Caco-2 (cell line): ENCODE results near the gene DNMT3L. TPM values are rescaled to one million over a fixed set of nuclear protein-coding genes. Genes with fewer than 3 reads are reported as not detected.

Source experiments
- BruUV-seq: library from RNA; stranded (reverse); fragments of 400-500 nt; replicated peaks from 2 replicates; lab custom pipeline; 2021; lab: Mats Ljungman, UMichigan
- CTCF ChIA-PET: fragments of 300-600 bp; sonication (Branson Sonifier 250); formaldehyde crosslinking; loops from one replicate; lab custom pipeline; 2022; ENCODE audit warnings: antibody characterized with exemption; lab: Charles Lee
- POLR2A ChIA-PET: fragments of 300-600 bp; sonication (Branson Sonifier 250); formaldehyde crosslinking; loops from one replicate; lab custom pipeline; 2022; ENCODE audit warnings: antibody characterized with exemption; lab: Charles Lee
- DNase-seq, 2 experiments: peaks; one replicate each; pipeline versions ENCODE4 v3.0.0 to v3.0.0-alpha.2; 2020 to 2022
- H3K27me3 ChIP-seq: replicated peaks from 2 replicates; pipeline ENCODE4 v1.6.0; 2011; ENCODE audit warnings: low read length; ENCODE audit not compliant: control insufficient read depth, insufficient read depth
- H3K36me3 ChIP-seq: 2 replicates; pipeline ENCODE4 v1.5.1; 2011; ENCODE audit warnings: low read length; ENCODE audit not compliant: control insufficient read depth, insufficient read depth
- H3K4me1 ChIP-seq: fragments of 250-450 bp; sonication (Bioruptor Pico); 2 replicates; pipeline ENCODE4 v1.5.1; 2020; ENCODE audit warnings: mild to moderate bottlenecking
- H3K4me3 ChIP-seq: 2 replicates; pipeline ENCODE4 v1.5.1; 2011; ENCODE audit warnings: low read depth, mild to moderate bottlenecking, control low read depth, low read length
- H3K9me3 ChIP-seq: fragments of 250-450 bp; sonication (Bioruptor Pico); 2 replicates; pipeline ENCODE4 v1.5.1; 2020; ENCODE audit warnings: mild to moderate bottlenecking, moderate library complexity
- H3K27ac Mint-ChIP-seq: one replicate; pipeline ENCODE4 v1.8.0; 2022; ENCODE audit warnings: mixed read lengths; ENCODE audit not compliant: unreplicated experiment
- H3K27me3 Mint-ChIP-seq: one replicate; pipeline ENCODE4 v1.8.0; 2022; ENCODE audit warnings: mixed read lengths; ENCODE audit not compliant: insufficient read depth, unreplicated experiment
- H3K36me3 Mint-ChIP-seq: one replicate; pipeline ENCODE4 v1.8.0; 2022; ENCODE audit warnings: mild to moderate bottlenecking, mixed read lengths; ENCODE audit not compliant: insufficient read depth, unreplicated experiment
- H3K4me1 Mint-ChIP-seq: one replicate; pipeline ENCODE4 v1.8.0; 2022; ENCODE audit warnings: low read depth, mixed read lengths; ENCODE audit not compliant: unreplicated experiment
- H3K4me3 Mint-ChIP-seq: one replicate; pipeline ENCODE4 v1.8.0; 2022; ENCODE audit warnings: mild to moderate bottlenecking, moderate library complexity, mixed read lengths; ENCODE audit not compliant: unreplicated experiment
- H3K9me3 Mint-ChIP-seq: one replicate; pipeline ENCODE4 v1.8.0; 2022; ENCODE audit warnings: mixed read lengths; ENCODE audit not compliant: unreplicated experiment
- CTCF ChIP-seq, 2 experiments: fragments of 200-600 bp in 1 of 2; IDR thresholded peaks; 1 replicate in 1 of 2; 2 replicates in 1 of 2; pipeline versions ENCODE4 v1.5.1 to v1.8.0; 2011 to 2022; ENCODE audit warnings: antibody characterized with exemption in 1 of 2, control low read depth in 1 of 2, inconsistent platforms in 1 of 2, low read depth in 1 of 2, low read length in 1 of 2, mild to moderate bottlenecking in 1 of 2, moderate library complexity in 1 of 2; ENCODE audit not compliant: insufficient read depth in 1 of 2, severe bottlenecking in 1 of 2, unreplicated experiment in 1 of 2
- intact Hi-C: fragments of 100-400 bp; cut with micrococcal nuclease; formaldehyde crosslinking; loops from one replicate; pipeline ENCODE4 v1.10.0; 2022; ENCODE audit not compliant: unreplicated experiment
- total RNA-seq: library from RNA; stranded (reverse); gene quantifications from 2 replicates; pipeline ENCODE4 v1.2.3, GENCODE V29; 2022

Gene DNMT3L
- total RNA-seq, 1 experiment from 2014 or later: 0.95 TPM

- DNase-seq: no peak
- BruUV-seq: no TSS peak
- Mint-ChIP-seq H3K9me3 (no peaks in the 10 kb centered on the region), H3K4me1 (no peaks in the 10 kb centered on the region), H3K36me3 (no peaks in the 10 kb centered on the region), H3K27ac (no peak overlapping the region), H3K27me3 (no peaks in the 10 kb centered on the region), H3K4me3 (no peak overlapping the region)
- POLR2A ChIA-PET: no interaction called here
- intact Hi-C loops: no loop called here
- H3K4me1 ChIP-seq: no peaks in the 10 kb centered on the region
- no peak overlapping the region for H3K4me3 ChIP-seq
- no peaks in the 10 kb centered on the region for H3K27me3 ChIP-seq
- CTCF ChIA-PET: no interaction called here
- TF ChIP-seq CTCF (IDR thresholded peaks at IDR 0.05; ENCODE audit: insufficient read depth in 1 of 2, low read depth in 1 of 2, low read length in 1 of 2, severe bottlenecking in 1 of 2, unreplicated experiment in 1 of 2): no peak
- no peaks in the 10 kb centered on the region; the same call in 1 of the 2 replicates for H3K9me3 ChIP-seq
- H3K36me3 ChIP-seq: no peaks in the 10 kb centered on the region
These were observed 10.0 kb upstream of the DNMT3L start for GRCh38 chr21:44271558-44272283.

GRCh38 chr21:44269090-44269489, 7.4 kb upstream of the DNMT3L start:
- no peaks in the 10 kb centered on the region for H3K9me3 Mint-ChIP-seq
- intact Hi-C loops: no loop called here
- Histone ChIP-seq H3K27me3 (no peaks in the 10 kb centered on the region), H3K9me3 (no peaks in the 10 kb centered on the region), H3K4me3 (no peak overlapping the region), H3K36me3 (no peaks in the 10 kb centered on the region), H3K4me1 (no peaks in the 10 kb centered on the region)
- POLR2A ChIA-PET: no interaction called here
- H3K27me3 Mint-ChIP-seq: no peaks in the 10 kb centered on the region
- H3K27ac Mint-ChIP-seq: no peak overlapping the region
- no peak overlapping the region for H3K4me3 Mint-ChIP-seq
- no peaks in the 10 kb centered on the region for H3K36me3 Mint-ChIP-seq
- no peak for DNase-seq
- H3K4me1 Mint-ChIP-seq: no peaks in the 10 kb centered on the region
- no peak for TF ChIP-seq CTCF (IDR thresholded peaks at IDR 0.05; ENCODE audit: insufficient read depth in 1 of 2, low read depth in 1 of 2, low read length in 1 of 2, severe bottlenecking in 1 of 2, unreplicated experiment in 1 of 2)
- CTCF ChIA-PET: interaction anchor here (2.2 kb wide), 1 partner anchor 29 kb away, joined by 10 read pairs; no protein-coding TSS in a partner anchor
- BruUV-seq: no TSS peak

GRCh38 chr21:44267655-44268142, 6.0 kb upstream of the DNMT3L start:
- no peaks in the 10 kb centered on the region for H3K27me3 ChIP-seq
- no peaks in the 10 kb centered on the region for H3K36me3 Mint-ChIP-seq
- ChIA-PET POLR2A (no interaction called here), CTCF (interaction anchor here (2.2 kb wide), 1 partner anchor 30 kb away, joined by 10 read pairs; no protein-coding TSS in a partner anchor)
- no peak overlapping the region for H3K27ac Mint-ChIP-seq
- H3K4me1 Mint-ChIP-seq: no peaks in the 10 kb centered on the region
- H3K4me1 ChIP-seq: no peaks in the 10 kb centered on the region
- H3K27me3 Mint-ChIP-seq: no peaks in the 10 kb centered on the region
- no peak overlapping the region for H3K4me3 Mint-ChIP-seq
- DNase-seq: peak in 1 of 2 experiments; percentile 37
- peak in 1 of 2 experiments; percentile 34 for TF ChIP-seq CTCF (IDR thresholded peaks at IDR 0.05; ENCODE audit: insufficient read depth in 1 of 2, low read depth in 1 of 2, low read length in 1 of 2, severe bottlenecking in 1 of 2, unreplicated experiment in 1 of 2)
- H3K9me3 Mint-ChIP-seq: no peaks in the 10 kb centered on the region
- intact Hi-C loops: no loop called here
- no peak overlapping the region for H3K4me3 ChIP-seq
- BruUV-seq: no TSS peak
- no peaks in the 10 kb centered on the region for H3K9me3 ChIP-seq
- H3K36me3 ChIP-seq: no peaks in the 10 kb centered on the region
